Measurements from ENCODE around the gene TRIM51. TPM values are rescaled to one million over a fixed set of nuclear protein-coding genes. Genes with fewer than 3 reads are reported as not detected.

TRIM51 gene
- total RNA-seq, 1 experiment from 2014 or later, result not detected

DNA sequence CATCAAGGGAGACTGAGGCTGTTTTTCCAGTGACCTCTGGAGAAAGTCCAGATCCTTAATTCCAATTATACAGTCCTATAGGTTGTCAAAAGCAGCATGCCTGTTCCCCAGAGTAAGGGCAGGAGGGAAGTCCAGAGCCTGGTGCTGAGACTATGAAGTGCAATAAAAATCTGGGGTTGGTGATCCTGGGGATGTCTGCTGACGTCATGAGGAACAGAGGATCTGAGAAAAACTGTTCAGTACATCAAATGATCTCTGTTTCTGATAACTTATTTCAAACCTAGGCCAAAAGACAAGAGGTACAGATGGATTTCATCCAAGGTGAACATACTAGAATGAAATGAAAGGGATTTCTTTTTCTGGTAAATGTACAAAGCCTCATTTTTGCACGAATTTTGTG is 19.2 kb downstream of the TRIM51 start:
- Histone ChIP-seq H3K27me3 (ENCODE audit: low read length) (no peaks in the 10 kb centered on the region), H2AFZ (ENCODE audit: low read length) (no peak overlapping the region), H3K9ac (ENCODE audit: low read length) (no peak overlapping the region), H3K9me2 (replicated peaks; ENCODE audit: low read length) (no peaks in the 10 kb centered on the region), H3K9me3 (ENCODE audit: low read length) (0 out of 2 replicates have a peak, but pooled peaks cover 3% of the 10 kb centered on the region), H3K36me3 (ENCODE audit: low read depth, low read length) (no peaks in the 10 kb centered on the region), H3K27ac (ENCODE audit: low read length) (no peak overlapping the region), H3K4me1 (ENCODE audit: insufficient read depth, low read length) (no peaks in the 10 kb centered on the region), H3K4me2 (ENCODE audit: low read length) (no peak overlapping the region), H4K20me1 (ENCODE audit: low read length) (no peaks in the 10 kb centered on the region), H3K4me3 (ENCODE audit: low read length) (no peak overlapping the region), H3K79me2 (ENCODE audit: low read length) (no peaks in the 10 kb centered on the region), H3F3A (ENCODE audit: low read length, unreplicated experiment) (no peaks in the 10 kb centered on the region)
- BruUV-seq (replicated peaks), result no TSS peak
- ATAC-seq, result no peak
- TF ChIP-seq, protein P1, sequence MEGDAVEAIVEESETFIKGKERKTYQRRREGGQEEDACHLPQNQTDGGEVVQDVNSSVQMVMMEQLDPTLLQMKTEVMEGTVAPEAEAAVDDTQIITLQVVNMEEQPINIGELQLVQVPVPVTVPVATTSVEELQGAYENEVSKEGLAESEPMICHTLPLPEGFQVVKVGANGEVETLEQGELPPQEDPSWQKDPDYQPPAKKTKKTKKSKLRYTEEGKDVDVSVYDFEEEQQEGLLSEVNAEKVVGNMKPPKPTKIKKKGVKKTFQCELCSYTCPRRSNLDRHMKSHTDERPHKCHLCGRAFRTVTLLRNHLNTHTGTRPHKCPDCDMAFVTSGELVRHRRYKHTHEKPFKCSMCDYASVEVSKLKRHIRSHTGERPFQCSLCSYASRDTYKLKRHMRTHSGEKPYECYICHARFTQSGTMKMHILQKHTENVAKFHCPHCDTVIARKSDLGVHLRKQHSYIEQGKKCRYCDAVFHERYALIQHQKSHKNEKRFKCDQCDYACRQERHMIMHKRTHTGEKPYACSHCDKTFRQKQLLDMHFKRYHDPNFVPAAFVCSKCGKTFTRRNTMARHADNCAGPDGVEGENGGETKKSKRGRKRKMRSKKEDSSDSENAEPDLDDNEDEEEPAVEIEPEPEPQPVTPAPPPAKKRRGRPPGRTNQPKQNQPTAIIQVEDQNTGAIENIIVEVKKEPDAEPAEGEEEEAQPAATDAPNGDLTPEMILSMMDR (conservative IDR thresholded peaks at IDR 0.05; ENCODE audit: low read depth, low read length), result no peak
- TF ChIP-seq EZH2phosphoT487 (IDR thresholded peaks at IDR 0.05; ENCODE audit: borderline replicate concordance, low read length) (no peak), EZH2 (IDR thresholded peaks at IDR 0.05; ENCODE audit: low read length, unreplicated experiment) (no peak)
- intact Hi-C loops (cut with micrococcal nuclease), result no loop called here
- POLR2A ChIA-PET (ENCODE audit: unreplicated experiment), result no interaction called here
- CTCF ChIA-PET, result no interaction called here
- DNase-seq, result no peak

DNA sequence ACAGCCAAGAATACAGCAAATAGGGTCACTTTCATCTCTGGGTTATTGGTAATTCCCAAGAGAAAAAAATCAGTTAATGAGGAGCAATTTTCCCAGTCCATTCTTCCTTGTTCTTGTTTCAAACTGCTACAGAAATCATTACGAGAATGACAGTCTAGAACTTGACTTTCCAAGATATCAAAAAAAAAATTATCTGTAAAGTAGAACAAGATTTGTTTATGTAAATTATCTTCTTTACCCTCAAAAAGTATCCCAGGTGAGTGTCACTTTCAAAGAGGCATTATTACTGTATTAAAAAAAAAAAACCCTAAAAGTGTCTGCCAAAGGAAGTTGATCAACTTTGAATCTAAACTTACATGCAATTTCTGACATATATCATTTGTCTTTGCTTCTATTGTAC is 31.4 kb downstream of the TRIM51 start, which contains the start of gene OR5W2:
Gene OR5W2, minus strand, starts transcription at position 101 of the 400 bp plus-strand sequence. Its CDS starts 0 bp downstream, at position 101.
- no TSS peak for BruUV-seq (replicated peaks)
- Histone ChIP-seq H3K9ac (ENCODE audit: low read length) (no peak within 1 kb of the TSS), H3K4me3 (ENCODE audit: low read length) (no peak within 1 kb of the TSS), H3K79me2 (ENCODE audit: low read length) (no peaks in the 10 kb centered on the region), H3K27me3 (ENCODE audit: low read length) (no peaks in the 10 kb centered on the region), H4K20me1 (ENCODE audit: low read length) (no peaks in the 10 kb centered on the region), H3F3A (ENCODE audit: low read length, unreplicated experiment) (no peaks in the 10 kb centered on the region), H3K36me3 (ENCODE audit: low read depth, low read length) (no peaks in the 10 kb centered on the region), H3K4me1 (ENCODE audit: insufficient read depth, low read length) (no peaks in the 10 kb centered on the region), H3K9me2 (replicated peaks; ENCODE audit: low read length) (no peaks in the 10 kb centered on the region), H2AFZ (ENCODE audit: low read length) (no peak within 1 kb of the TSS), H3K27ac (ENCODE audit: low read length) (no peak within 1 kb of the TSS), H3K4me2 (ENCODE audit: low read length) (no peak within 1 kb of the TSS), H3K9me3 (ENCODE audit: low read length) (no peaks in the 10 kb centered on the region)
- intact Hi-C loops (cut with micrococcal nuclease), result no loop called here
- POLR2A ChIA-PET (ENCODE audit: unreplicated experiment), result no interaction called here
- TF ChIP-seq EZH2phosphoT487 (IDR thresholded peaks at IDR 0.05; ENCODE audit: borderline replicate concordance, low read length), result no peak
- TF ChIP-seq EZH2 (IDR thresholded peaks at IDR 0.05; ENCODE audit: low read length, unreplicated experiment), result no peak
- TF ChIP-seq, protein P1 (conservative IDR thresholded peaks at IDR 0.05; ENCODE audit: low read depth, low read length), result no peak
- DNase-seq (no peak), ATAC-seq (no peak)
- CTCF ChIA-PET, result no interaction called here

DNA sequence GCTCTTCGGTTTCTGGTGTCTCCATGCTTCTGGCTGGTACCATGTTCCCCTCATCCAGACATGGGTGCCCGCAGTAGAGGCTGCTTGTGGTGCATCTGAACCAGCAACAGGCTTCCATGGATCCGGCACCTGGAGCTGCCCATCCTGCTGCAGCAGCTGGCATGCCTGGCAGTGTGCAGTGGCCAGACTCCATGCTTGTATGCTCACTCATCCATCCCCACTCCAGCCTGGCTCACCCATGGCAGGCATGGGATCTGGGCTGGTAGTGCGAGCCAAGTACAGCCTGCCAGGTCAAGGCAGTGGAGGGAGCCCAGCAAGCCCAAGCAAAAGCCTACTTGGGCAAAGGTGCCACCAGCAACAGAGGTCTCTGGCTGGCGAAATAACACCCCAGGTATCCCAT is 37.4 kb downstream of the TRIM51 start:
- CTCF ChIA-PET, result no interaction called here
- H3K27me3 ChIP-seq (ENCODE audit: low read length), result no peaks in the 10 kb centered on the region
- intact Hi-C loops (cut with micrococcal nuclease), result no loop called here
- DNase-seq (no peak), ATAC-seq (no peak)
- H3K9me2 ChIP-seq (replicated peaks; ENCODE audit: low read length), result no peaks in the 10 kb centered on the region
- H3K9me3 ChIP-seq (ENCODE audit: low read length), result 0 out of 2 replicates have a peak, but pooled peaks cover 4% of the 10 kb centered on the region
- H3K36me3 ChIP-seq (ENCODE audit: low read depth, low read length), result no peaks in the 10 kb centered on the region
- H4K20me1 ChIP-seq (ENCODE audit: low read length), result no peaks in the 10 kb centered on the region
- no peak overlapping the region for H3K4me2 ChIP-seq (ENCODE audit: low read length)
- no peak overlapping the region for H3K27ac ChIP-seq (ENCODE audit: low read length)
- H3K4me1 ChIP-seq (ENCODE audit: insufficient read depth, low read length), result no peaks in the 10 kb centered on the region
- H3F3A ChIP-seq (ENCODE audit: low read length, unreplicated experiment), result no peaks in the 10 kb centered on the region
- no peaks in the 10 kb centered on the region for H3K79me2 ChIP-seq (ENCODE audit: low read length)
- no peak overlapping the region for H3K9ac ChIP-seq (ENCODE audit: low read length)
- no TSS peak for BruUV-seq (replicated peaks)
- no peak for TF ChIP-seq EZH2phosphoT487 (IDR thresholded peaks at IDR 0.05; ENCODE audit: borderline replicate concordance, low read length)
- TF ChIP-seq, protein P1 (conservative IDR thresholded peaks at IDR 0.05; ENCODE audit: low read depth, low read length), result no peak
- no peak for TF ChIP-seq EZH2 (IDR thresholded peaks at IDR 0.05; ENCODE audit: low read length, unreplicated experiment)
- no peak overlapping the region for H2AFZ ChIP-seq (ENCODE audit: low read length)
- POLR2A ChIA-PET (ENCODE audit: unreplicated experiment), result no interaction called here
- H3K4me3 ChIP-seq (ENCODE audit: low read length), result no peak overlapping the region
